ENCODE results near the gene POP7.
A peak's percentile ranks its signal among the peaks of the same experiment; 100 is the strongest.
"Not testable (repeated sequence)": the region's sequence is repeated elsewhere in the genome, so short reads cannot be mapped to it uniquely, and the experiment has no call there.

The POP7 gene

GRCh38 chr7:100691676-100692577 is 14.0 kb upstream of the POP7 start:
- DNase-seq (ENCODE audit: low read depth in 1 of 2, low spot score in 1 of 2): peak; percentile 60 to 64

- DNase-seq (ENCODE audit: low read depth in 1 of 2, low spot score in 1 of 2): no peak
These were observed 13.4 kb upstream of the POP7 start for GRCh38 chr7:100692578-100692961.

DNA sequence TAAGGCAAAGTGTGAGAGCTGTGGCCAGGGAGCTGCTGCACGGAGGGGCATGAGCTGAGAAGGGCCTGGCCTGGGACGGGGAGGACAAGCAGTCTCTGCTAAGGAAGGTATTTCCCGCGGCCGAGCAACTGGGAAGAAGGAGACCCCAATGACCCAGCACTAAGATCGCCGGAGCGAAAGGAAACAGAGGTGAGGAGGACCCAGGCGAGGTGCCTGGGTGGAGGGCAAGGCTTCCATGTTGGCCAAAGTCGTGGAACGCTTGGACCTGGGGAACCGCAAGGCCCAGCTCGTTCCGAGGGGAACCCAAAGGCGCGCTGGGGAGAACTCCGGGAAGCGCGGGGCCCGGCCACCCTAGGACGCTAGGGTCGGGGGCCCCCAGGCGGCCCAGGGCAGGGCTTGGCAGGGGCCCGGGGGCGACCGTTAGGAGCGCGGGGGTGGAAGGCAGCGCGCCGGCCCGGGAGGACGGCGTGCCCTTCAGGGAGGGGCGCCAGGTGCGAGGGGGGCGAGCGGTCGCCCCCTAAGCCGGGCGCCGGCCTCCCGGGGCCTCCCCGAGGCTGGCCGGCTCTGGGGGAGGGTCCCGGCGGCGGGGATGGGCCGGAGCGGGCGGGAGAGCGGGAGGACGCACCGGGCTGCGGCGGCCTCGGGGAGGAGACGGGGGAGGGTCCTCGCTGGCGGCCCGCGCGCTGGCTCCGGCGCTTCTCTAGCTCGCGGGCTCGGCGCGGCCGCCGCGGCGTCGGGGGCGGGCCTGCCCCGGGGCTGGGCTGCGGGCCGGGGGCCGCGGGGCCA is 12.4 kb upstream of the POP7 start:
- DNase-seq (ENCODE audit: low read depth in 1 of 2, low spot score in 1 of 2): no peak

DNA sequence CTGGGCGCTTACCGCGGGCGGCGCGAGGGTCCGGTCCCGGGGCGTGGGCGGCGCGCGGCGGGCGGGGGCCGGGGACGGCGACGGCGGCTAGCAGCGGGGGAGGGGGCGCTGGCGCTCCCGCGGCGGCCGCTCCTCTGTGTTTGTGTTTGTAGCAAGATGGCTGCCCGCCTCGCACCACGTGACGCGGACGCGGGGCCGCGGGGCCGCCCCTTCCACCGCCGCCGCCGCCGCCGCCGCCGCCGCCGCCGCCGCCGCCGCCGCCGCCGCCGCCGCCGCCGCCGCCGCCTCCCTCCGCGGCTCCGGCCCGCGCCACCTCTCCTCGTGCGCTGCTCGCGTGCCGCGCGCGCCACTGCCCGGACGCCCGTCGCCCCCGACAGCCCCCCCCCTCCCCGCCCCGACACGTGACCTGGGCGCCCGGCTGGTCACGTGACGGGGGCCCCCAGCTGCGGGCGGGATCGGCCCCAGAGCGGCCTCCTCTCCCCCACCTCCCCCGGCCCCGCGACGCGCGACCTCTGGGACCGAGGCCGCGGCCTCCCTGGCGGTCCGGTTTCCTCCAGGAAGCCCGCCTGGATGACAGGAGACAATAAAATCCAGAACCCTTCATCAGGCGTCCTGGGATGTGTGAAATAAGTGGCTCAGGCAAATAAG is 11.7 kb upstream of the POP7 start, which contains the start of gene GIGYF1:
TSS of gene GIGYF1 (minus strand) at position 153 of the 648 bp plus-strand sequence. CDS start 6,012 bp downstream, outside the sequence.
- peak in 1 of 2 donors; percentile 60 for DNase-seq (ENCODE audit: low read depth in 1 of 2, low spot score in 1 of 2)

- no peak for DNase-seq (ENCODE audit: low read depth in 1 of 2, low spot score in 1 of 2)
These were observed 9.8 kb upstream of the POP7 start for GRCh38 chr7:100696123-100696521.

- no peak for DNase-seq (ENCODE audit: low read depth in 1 of 2, low spot score in 1 of 2)
These were observed 6.9 kb upstream of the POP7 start for GRCh38 chr7:100699018-100699417.

GRCh38 chr7:100701089-100701488 is 4.8 kb upstream of the POP7 start:
- DNase-seq (ENCODE audit: low read depth in 1 of 2, low spot score in 1 of 2): not testable (repeated sequence)

DNA sequence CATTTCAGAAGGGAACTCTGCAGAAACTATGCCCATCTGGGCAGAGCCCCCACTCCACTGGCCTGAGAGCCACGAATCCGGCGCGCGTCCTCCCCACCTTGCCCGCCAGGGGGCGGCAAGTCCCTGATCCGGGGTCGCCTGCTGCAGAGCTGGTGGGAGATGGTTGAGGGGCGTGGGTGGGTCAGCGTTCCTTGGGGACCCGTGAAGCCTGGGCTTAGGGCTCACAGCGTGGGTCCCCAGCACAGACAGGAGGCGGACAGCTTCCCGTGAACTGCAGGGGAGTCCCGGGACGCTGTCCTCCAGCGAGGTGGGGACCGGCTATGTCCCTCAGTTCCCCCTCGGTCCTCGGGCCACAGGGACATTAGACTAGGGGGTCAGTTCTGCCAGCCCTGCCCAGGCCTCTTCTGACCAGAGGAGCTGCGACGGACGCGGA is 585 bp upstream of the POP7 start:
- peak; percentile 59 to 70 for DNase-seq (ENCODE audit: low read depth in 1 of 2, low spot score in 1 of 2)

DNA sequence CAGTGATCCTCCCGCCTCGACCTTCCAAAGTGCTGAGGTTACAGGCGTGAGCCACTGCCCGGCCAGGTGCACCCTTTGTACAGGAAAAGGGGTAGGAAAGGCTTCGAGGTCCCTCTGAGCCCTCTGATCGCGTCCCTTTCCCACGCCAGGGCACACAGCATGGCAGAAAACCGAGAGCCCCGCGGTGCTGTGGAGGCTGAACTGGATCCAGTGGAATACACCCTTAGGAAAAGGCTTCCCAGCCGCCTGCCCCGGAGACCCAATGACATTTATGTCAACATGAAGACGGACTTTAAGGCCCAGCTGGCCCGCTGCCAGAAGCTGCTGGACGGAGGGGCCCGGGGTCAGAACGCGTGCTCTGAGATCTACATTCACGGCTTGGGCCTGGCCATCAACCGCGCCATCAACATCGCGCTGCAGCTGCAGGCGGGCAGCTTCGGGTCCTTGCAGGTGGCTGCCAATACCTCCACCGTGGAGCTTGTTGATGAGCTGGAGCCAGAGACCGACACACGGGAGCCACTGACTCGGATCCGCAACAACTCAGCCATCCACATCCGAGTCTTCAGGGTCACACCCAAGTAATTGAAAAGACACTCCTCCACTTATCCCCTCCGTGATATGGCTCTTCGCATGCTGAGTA is 871 bp downstream of the POP7 start:
- DNase-seq (ENCODE audit: low read depth in 1 of 2, low spot score in 1 of 2): no peak

DNA sequence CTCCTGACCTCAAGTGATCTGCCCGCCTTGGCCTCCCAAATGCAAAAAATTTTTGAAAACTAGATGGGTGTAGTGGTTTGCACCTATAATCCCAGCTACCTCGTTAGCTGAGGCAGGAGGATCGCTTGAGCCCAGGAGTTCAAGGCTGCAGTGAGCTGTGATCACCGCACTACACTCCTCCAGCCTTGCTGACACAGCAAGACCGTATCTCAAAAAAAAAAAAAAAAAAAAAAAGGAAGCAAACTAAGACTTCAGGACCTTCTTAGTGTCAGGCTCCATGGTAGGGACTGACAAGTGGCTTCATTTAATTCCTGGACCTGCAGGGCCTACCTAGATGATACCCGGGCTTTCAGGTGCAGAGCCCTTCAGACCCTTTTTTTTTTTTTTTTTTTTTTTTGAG is 2.5 kb downstream of the POP7 start:
- DNase-seq (ENCODE audit: low read depth in 1 of 2, low spot score in 1 of 2): no peak

- no peak for DNase-seq (ENCODE audit: low read depth in 1 of 2, low spot score in 1 of 2)
These were observed 4.5 kb downstream of the POP7 start for GRCh38 chr7:100710452-100710851.

DNA sequence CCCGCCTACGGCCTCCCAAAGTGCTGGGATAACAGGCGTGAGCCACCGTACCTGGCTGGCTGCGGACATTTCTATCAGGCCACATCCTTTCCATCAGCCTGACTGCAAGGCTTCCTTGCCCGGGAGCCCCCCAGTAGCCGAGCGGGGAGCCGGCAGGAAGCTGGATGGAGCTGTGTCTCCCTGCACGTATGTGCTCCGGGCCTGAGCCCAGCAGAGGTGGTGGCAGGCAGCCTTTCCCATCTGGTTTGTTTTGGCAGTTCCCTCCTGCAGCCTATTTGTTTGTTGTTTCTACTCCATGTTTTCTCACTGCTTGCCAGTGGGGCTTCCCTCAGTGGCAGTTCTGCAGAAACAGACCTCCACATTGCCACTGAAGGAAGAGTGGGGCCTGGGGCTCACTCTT is 5.4 kb downstream of the POP7 start:
- no peak for DNase-seq (ENCODE audit: low read depth in 1 of 2, low spot score in 1 of 2)

DNA sequence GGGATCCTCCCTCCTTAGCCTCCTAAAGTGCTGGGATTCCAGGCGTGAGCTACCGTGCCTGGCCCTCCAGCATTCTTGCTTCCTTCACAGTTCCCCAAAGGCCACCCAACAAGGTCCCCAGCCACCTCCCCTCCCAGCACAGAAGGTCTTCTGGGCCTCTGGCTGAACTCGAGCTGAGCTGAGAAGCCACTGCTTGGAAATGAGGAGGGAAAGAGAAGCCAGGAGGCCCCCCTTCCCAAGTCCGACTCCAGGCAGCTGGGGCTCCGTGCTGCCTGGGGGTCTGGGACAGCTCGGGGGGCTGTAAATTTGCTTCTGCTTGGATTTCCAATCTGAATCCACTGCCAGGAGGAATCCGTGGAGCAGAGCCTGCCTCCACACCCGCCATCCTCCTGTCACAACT is 8.8 kb downstream of the POP7 start:
- no peak for DNase-seq (ENCODE audit: low read depth in 1 of 2, low spot score in 1 of 2)

DNA sequence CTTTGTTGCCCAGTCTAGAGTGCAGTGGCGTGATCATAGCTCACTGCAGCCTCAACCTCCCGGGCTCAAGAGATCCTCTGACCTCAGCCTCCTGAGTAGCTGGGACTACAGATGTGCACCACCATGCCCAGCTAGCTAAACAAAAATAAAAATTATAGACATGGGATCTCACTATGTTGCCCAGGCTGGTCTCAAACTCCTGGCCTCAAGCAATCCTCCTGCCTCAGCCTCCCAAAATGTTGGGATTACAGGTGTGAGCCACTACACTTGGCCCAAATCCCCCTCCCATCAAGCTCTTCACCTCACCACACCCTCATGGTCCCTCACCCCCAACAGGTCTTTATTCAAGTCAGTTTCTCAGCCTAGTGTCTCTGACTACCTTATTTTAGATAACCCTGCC is 11.2 kb downstream of the POP7 start:
- DNase-seq (ENCODE audit: low read depth in 1 of 2, low spot score in 1 of 2): not testable (repeated sequence)

DNA sequence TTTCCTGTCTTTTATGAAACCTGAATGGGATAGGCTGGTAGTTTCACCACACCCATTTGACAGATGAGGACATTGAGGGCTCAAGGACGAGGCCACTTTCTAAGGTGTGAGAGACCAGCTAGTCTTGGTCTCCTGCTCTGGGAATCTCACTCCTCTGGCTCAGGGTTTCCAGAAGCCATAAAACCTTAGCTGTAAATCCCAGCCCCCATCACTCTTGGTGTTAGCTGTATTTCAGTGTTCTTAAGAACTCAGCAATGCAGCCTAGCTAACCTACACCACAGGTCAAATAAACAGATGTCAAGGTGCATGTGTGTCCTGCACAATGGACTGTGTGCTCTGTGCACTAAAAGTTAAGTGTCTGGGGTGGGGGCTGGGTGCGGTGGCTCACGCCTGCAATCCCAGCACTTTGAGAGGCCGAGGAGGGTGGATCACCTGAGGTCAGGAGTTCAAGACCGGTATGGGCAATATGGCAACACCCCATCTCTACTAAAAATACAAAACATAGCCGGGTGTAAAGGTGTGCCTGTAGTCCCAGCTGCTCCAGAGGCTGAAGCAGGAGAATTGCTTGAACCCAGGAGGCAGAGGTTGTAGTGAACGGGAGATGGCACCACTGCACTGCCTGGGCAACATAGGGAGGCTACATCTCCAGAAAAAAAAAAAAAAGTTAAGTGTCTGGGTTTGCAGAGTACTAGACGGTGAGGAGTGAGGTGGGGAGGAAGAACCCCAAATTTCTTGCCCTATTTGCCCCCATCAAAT is 13.8 kb downstream of the POP7 start:
- no peak for DNase-seq (ENCODE audit: low read depth in 1 of 2, low spot score in 1 of 2)

DNA sequence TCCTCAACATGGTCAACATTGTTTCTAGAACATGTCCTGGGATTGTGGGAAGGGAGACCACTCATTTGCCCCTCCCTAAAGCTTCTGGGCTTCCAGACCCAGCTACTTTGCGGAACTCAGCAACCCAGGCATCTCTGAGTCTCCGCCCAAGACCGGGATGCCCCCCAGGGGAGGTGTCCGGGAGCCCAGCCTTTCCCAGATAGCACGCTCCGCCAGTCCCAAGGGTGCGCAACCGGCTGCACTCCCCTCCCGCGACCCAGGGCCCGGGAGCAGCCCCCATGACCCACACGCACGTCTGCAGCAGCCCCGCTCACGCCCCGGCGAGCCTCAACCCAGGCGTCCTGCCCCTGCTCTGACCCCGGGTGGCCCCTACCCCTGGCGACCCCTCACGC is 14.4 kb downstream of the POP7 start, which contains the start of gene EPO:
TSS of gene EPO (plus strand) at position 190 of the 392 bp plus-strand sequence. CDS start 513 bp downstream, outside the sequence.
- no peak for DNase-seq (ENCODE audit: low read depth in 1 of 2, low spot score in 1 of 2)

- no peak for DNase-seq (ENCODE audit: low read depth in 1 of 2, low spot score in 1 of 2)
These were observed 15.0 kb downstream of the POP7 start for GRCh38 chr7:100720671-100721504.

DNA sequence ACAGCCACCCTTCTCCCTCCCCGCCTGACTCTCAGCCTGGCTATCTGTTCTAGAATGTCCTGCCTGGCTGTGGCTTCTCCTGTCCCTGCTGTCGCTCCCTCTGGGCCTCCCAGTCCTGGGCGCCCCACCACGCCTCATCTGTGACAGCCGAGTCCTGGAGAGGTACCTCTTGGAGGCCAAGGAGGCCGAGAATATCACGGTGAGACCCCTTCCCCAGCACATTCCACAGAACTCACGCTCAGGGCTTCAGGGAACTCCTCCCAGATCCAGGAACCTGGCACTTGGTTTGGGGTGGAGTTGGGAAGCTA is 15.5 kb downstream of the POP7 start:
- no peak for DNase-seq (ENCODE audit: low read depth in 1 of 2, low spot score in 1 of 2)

- DNase-seq (ENCODE audit: low read depth in 1 of 2, low spot score in 1 of 2): no peak
These were observed 16.7 kb downstream of the POP7 start for GRCh38 chr7:100722480-100723212.
